ENCODE data around the gene FADS3.
"Not testable (repeated sequence)": the region's sequence is repeated elsewhere in the genome, so short reads cannot be mapped to it uniquely, and the experiment has no call there.

FADS3 gene

DNA sequence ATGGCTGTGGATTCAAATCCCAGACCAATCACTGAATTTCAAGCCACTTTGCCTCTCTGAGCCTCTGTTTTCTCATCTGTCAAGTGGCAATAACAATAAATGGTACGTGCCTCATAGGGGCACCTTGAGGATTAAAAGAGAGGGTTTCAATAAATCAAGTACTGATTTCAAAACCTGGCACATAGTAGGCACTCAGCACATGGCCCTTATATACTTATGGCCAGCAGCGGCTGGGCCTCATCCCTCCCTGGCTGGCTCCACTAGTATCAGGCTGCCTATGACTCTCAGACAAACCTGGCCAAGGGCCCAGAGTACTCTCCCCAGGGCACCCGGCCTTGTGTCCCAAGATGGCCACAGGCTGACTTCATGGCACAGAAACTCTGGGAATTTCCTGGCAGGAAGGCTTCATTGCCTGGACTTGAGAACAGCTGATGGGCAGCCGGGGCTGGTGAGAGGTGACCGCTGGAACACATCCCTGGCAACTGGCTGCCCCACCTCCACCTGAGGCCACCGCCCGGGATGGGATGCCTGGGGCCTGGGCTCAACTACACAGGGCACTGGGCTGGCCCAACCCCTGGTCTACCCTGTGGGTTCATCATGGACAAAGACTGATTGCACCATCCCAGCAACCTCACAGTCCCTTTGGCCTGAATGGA lies 3.4 kb downstream of the FADS3 start:
- H3K27ac ChIP-seq: no peak overlapping the region
- TF ChIP-seq, protein P1, sequence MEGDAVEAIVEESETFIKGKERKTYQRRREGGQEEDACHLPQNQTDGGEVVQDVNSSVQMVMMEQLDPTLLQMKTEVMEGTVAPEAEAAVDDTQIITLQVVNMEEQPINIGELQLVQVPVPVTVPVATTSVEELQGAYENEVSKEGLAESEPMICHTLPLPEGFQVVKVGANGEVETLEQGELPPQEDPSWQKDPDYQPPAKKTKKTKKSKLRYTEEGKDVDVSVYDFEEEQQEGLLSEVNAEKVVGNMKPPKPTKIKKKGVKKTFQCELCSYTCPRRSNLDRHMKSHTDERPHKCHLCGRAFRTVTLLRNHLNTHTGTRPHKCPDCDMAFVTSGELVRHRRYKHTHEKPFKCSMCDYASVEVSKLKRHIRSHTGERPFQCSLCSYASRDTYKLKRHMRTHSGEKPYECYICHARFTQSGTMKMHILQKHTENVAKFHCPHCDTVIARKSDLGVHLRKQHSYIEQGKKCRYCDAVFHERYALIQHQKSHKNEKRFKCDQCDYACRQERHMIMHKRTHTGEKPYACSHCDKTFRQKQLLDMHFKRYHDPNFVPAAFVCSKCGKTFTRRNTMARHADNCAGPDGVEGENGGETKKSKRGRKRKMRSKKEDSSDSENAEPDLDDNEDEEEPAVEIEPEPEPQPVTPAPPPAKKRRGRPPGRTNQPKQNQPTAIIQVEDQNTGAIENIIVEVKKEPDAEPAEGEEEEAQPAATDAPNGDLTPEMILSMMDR (conservative IDR thresholded peaks at IDR 0.05): no peak

DNA sequence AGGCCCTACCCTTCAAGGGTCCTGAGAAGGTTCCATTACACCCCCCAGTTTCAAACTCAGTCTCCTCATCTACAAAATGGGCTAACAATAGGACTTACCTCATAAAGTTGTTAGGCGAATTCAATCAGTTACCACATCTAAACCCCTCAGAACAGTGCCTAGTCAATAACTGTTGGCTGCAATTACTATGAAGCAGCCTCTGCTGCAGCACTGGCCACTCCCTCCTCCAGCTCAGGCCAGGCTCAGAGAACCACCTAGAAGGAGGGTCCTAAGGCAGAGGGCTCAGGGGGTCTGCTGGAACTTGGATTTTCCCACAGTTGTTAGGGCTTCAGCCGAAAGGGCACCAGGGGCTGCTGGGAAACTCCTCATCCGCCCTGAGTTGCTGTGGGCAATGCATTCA lies 4.7 kb downstream of the FADS3 start:
- TF ChIP-seq, protein P1 (conservative IDR thresholded peaks at IDR 0.05): no peak
- no peak overlapping the region for H3K27ac ChIP-seq

DNA sequence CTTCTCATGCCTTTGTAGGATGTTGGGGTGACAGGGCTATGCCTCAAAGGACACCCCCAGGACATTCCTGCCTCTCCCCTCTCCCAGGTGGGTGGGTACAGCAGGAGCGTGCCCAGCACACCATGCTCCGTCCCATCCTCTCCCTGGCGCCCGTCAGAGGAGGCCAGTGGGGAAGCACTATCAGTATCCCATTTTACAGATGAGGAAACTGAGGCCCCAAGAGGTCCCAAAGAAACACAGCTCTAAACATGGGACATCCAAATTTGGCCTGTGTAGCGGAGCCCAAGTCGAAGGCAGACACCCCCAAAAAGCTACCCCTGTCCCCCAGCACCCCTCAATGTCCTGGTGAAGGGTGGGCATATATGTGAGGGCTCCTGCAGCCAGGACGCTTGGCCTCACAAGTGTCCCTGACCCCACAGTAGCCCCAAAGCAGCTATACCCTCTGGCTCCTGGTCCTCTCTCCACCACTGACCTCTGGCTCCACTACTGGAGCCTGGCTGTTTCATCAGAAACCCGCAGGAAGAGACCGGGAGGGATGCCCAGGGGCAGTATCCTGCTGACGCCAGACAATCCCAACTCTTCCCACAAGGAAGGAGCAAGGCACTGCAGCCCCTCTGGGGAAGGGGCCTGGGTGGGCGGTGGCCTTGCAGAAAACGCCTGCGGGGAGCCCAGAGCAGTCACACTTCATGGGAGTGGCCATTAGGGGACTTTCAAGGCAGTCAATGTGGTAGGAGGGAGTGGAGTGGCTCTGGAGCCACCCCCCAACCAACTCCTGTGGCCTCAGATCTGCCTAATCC lies 5.4 kb downstream of the FADS3 start:
- TF ChIP-seq, protein P1 (conservative IDR thresholded peaks at IDR 0.05): no peak
- H3K27ac ChIP-seq: no peak overlapping the region

DNA sequence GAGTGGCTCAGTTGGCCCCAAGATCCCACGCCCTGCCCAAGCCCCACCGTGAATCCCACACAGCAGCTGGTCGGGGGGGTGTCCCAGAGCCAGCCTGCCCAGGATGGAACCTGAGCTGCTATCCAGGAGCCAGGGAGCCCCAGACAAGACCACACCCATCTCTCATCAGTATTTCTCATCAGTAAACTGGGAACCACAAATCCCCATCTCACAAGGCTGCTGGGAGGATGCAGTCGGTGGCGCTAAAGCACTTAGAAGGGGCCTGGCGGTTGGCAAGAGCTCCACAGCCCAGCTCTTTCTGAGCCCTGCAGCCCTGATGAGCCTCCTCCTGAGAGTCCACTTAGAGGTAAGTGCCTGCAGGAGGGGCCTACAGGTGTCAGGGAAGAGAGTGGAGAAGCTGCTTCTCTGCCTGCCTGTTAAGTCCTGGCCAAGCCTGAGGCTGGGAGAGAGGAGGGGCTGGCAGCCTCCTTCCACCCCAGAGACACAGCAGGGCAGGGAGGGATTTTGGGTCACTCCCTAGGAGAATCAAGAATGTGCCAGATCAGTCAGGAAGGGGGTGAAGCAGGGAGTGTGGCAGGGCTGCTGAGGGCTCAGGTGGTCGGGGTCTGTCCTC lies 6.1 kb downstream of the FADS3 start:
- TF ChIP-seq, protein P1 (conservative IDR thresholded peaks at IDR 0.05): no peak
- H3K27ac ChIP-seq: no peak overlapping the region

DNA sequence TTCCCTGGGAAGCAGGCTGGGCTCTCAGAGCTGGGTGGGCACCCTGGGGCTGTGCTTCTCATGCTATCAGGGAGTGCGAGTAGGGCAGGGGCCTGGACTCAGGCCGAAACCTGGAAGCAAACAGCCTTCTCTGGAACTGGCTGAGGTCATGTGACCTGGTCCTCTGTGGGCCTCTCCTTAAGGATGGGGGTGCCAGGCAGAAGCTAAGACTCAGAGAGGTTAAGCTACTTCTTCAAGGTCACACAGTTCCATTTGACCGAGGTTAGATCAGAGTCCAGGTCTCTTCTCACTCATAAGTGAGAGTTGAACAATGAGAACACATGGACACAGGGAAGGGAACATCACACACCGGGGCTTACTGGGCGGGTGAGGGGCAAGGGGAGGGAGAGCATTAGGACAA lies 7.4 kb downstream of the FADS3 start:
- TF ChIP-seq, protein P1 (conservative IDR thresholded peaks at IDR 0.05): no peak
- no peak overlapping the region for H3K27ac ChIP-seq

DNA sequence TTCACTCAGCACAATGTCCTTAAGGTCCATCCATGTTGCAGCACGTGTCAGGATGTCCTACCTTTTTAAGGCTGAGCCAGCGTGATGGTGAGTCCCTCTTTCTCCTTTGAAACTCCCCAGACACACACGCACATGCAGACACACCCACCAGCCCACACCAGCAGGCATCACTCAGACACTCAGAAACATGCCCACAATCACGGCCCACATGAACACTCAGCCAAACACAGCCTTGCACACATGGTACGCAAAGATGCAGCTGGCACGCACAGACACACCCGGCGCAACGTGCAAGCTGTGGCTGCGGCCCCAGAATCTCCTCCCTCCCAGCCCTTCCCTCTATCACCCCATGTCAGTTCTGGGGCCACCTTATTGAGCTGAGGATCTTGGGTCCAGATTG lies 8.0 kb downstream of the FADS3 start:
- no peak overlapping the region for H3K27ac ChIP-seq
- TF ChIP-seq, protein P1 (conservative IDR thresholded peaks at IDR 0.05): no peak

DNA sequence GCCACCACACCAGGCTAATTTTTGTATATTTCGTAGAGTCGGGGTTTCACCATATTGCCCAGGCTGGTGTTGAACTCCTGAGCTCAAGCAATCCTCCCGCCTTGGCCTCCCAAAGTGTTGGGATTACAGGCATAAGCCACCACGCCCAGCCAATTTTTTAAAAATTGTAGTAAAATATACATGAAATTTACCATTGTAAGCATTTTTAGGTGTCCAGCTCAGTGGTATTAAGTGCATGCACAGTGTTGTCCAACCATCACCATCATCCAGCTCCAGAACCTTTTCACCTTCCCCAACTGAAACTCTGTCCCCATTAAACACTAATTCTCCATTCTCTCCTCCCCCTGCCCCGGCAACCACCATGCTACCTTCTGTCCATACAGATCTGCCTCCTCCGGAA lies 8.5 kb downstream of the FADS3 start:
- H3K27ac ChIP-seq: no peak overlapping the region
- TF ChIP-seq, protein P1 (conservative IDR thresholded peaks at IDR 0.05): no peak

DNA sequence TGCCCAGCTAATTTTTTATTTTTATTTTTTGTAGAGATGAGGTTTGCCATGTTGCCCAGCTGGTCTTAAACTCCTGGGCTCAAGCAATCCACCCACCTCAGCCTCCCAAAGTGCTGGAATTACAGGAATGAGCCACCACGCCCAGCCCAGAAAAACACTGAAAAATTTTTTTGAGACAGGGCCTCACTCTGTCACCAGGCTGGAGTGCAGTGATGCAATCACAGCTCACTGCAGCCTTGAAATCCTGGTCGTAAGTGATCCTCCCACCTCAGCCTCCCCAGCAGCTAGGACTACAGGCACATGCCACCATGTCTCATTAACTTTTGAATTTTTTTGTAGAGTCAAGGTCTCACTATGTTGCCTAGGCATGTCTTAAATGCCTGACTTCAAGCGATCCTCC lies 9.1 kb downstream of the FADS3 start:
- not testable (repeated sequence) for H3K27ac ChIP-seq
